Activated naive CD4-positive, alpha-beta T cell treated with anti-CD3 and anti-CD28 coated beads, Interleukin-2, amount 10 ng/mL, durations not matched to agents 7 days and 5 days (primary cell): ENCODE results near the gene ARHGEF4.
A peak's percentile ranks its signal among the peaks of the same experiment; 100 is the strongest.

Source experiments
- CTCF ChIA-PET: fragments of 350-600 bp; sonication (Branson Sonifier 250); formaldehyde crosslinking; loops from one replicate; lab custom pipeline; 2021; ENCODE audit warnings: antibody characterized with exemption; lab: Charles Lee
- DNase-seq: peaks from one replicate; pipeline ENCODE4 v3.0.0-alpha.2; 2020
- H3K27ac Mint-ChIP-seq: one replicate; pipeline ENCODE4 v1.8.0; 2021; ENCODE audit warnings: mild to moderate bottlenecking, moderate library complexity, mixed read lengths
- H3K27me3 Mint-ChIP-seq: one replicate; pipeline ENCODE4 v1.8.0; 2021; ENCODE audit warnings: mild to moderate bottlenecking, mixed read lengths
- H3K36me3 Mint-ChIP-seq: one replicate; pipeline ENCODE4 v1.8.0; 2021; ENCODE audit warnings: mixed read lengths
- H3K4me1 Mint-ChIP-seq: one replicate; pipeline ENCODE4 v1.8.0; 2021; ENCODE audit warnings: mixed read lengths
- H3K4me3 Mint-ChIP-seq: one replicate; pipeline ENCODE4 v1.8.0; 2021; ENCODE audit warnings: mild to moderate bottlenecking, moderate library complexity, mixed read lengths
- H3K9me3 Mint-ChIP-seq: one replicate; pipeline ENCODE4 v1.8.0; 2021; ENCODE audit warnings: mixed read lengths

The ARHGEF4 gene

DNA sequence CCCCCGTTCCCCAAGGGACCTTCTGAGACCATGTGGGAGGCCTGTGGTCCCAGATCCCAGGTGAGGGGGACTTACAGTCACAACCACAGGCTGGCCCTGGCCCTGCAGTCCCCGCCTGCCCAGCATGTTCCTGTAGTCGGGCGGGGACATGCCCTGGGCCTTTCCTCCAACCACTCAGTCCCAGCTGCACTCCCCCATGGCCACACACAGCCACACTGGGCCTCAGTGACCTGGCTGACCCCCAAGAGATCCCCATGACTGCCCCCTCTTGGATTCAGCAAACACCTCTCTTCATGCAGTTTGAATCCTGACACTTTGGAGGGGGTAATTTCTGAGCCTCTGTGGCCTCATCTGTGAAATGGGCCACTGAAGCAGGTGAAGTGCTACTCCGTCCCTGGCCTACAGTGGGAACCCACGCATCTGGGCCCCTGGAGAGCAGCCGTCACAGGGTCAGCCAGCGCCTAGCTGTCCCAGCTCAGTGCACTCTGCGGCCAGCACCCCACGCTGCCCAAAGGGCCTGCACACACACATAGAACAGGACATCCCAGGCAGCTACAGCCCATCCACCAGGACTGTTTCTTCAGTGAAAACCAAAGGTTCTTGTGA lies 12.7 kb upstream of the ARHGEF4 start:
- Mint-ChIP-seq H3K36me3 (no peaks in the 10 kb centered on the region), H3K9me3 (no peaks in the 10 kb centered on the region), H3K4me3 (no peak overlapping the region), H3K27me3 (peaks cover 76% of the 10 kb centered on the region), H3K4me1 (peaks cover 25% of the 10 kb centered on the region), H3K27ac (peak overlapping the region; percentile 88)
- CTCF ChIA-PET = interaction anchor here (1.5 to 1.7 kb wide), 2 partner anchors 27 to 50 kb away, joined by 4 to 7 read pairs; no protein-coding TSS in a partner anchor
- no peak for DNase-seq

DNA sequence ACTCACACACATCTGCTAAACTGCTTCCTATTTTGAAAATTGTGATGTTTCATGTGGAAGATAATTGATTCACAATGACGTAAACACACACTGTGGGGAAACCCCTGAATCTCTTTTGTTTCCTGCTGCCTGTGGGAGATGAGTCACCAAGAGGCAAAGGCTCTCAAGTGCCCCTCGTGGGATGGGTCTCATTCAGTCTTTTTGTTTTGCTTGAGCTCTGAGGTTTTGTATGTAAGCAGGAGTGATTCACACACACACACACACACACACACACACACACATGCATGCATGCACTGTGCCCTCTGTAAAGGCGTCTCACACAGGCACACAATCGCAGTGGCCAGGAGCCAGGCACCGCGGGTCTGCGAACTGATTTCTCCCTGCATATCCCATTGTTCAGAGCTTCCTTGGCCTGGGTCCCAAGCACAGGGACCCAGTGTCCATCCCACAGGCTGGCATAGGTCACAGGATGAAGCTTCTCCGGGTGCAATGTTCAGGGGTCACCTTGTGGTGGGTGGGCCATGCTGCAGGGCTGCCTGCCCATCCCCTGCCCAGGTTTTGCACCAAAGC lies 12.1 kb upstream of the ARHGEF4 start:
- peak; percentile 79 for DNase-seq
- Mint-ChIP-seq H3K9me3 (no peaks in the 10 kb centered on the region), H3K4me3 (no peak overlapping the region), H3K27me3 (peaks cover 76% of the 10 kb centered on the region), H3K36me3 (no peaks in the 10 kb centered on the region), H3K27ac (peak overlapping the region; percentile 88), H3K4me1 (peaks cover 25% of the 10 kb centered on the region)
- CTCF ChIA-PET = interaction anchor here (0.8 to 1.7 kb wide), 2 partner anchors 27 to 96 kb away, joined by 3 to 7 read pairs; no protein-coding TSS in a partner anchor

DNA sequence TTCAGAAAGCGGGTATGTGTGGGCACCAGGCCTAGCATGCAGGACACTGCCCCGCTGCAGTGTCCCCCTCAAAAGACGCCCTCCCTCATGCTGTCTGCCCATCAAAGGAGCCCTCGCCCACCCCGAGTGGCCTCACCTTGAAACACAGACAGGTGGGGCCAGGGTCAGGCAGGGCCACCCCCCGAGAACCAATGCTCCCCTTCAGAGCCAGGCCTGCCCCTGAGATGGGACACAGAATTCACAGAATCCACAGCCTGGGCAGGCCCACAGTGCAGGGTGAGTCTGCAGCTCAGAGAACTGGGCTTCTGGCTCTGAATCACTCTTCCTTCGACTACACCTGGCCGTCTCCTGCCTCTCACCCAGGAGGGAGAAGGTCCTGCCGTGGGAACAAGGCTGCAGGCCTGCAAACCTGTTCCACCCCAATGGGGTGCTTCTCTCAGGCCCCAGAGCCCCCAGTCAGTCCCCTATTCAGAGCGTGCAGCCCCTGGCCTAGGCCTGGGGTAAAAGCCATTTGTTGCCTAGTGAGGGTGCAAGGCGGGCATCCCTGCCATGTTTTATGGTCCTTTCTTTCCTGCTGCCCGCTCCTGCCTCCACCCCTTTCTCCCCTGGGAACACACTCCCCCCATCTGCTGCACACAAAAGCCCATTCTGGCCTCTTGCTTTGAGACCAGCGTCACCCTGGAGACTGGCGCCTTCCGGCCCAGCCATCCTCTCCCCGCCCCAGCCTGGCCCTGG lies 11.3 kb upstream of the ARHGEF4 start:
- Mint-ChIP-seq H3K27me3 (peaks cover 69% of the 10 kb centered on the region), H3K4me3 (no peak overlapping the region), H3K36me3 (no peaks in the 10 kb centered on the region), H3K9me3 (no peaks in the 10 kb centered on the region), H3K27ac (peak overlapping the region; percentile 37), H3K4me1 (peaks cover 25% of the 10 kb centered on the region)
- CTCF ChIA-PET = interaction anchor here (0.8 to 1.7 kb wide), 2 partner anchors 28 to 96 kb away, joined by 3 to 7 read pairs; no protein-coding TSS in a partner anchor
- no peak for DNase-seq

GRCh38 chr2:130825966-130826253 lies 10.8 kb upstream of the ARHGEF4 start:
- no peak for DNase-seq
- no peaks in the 10 kb centered on the region for H3K9me3 Mint-ChIP-seq
- H3K4me1 Mint-ChIP-seq = peaks cover 25% of the 10 kb centered on the region
- CTCF ChIA-PET = no interaction called here
- H3K36me3 Mint-ChIP-seq = no peaks in the 10 kb centered on the region
- H3K27me3 Mint-ChIP-seq = peaks cover 65% of the 10 kb centered on the region
- H3K4me3 Mint-ChIP-seq = no peak overlapping the region
- H3K27ac Mint-ChIP-seq = no peak overlapping the region

DNA sequence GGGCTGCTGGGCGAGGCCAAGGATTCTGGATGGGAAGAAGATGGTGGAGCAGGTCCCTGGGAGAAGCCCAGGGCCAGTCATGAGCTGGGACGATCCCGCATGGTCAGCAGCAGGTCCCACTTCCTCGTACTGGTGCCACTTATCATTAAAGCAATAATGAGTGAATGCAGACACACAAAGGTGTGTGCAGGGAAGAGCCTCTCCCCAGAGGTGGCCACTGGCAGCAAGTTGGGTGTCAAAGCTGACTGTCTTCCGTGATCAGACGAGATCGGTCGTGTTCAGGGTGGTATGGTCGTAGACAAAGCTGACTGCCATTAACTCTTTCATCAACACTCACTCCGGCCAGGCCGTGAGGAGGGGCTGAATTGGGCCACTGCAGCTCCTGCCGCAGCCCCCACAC lies 10.3 kb upstream of the ARHGEF4 start:
- H3K9me3 Mint-ChIP-seq = no peaks in the 10 kb centered on the region
- CTCF ChIA-PET = no interaction called here
- no peak overlapping the region for H3K27ac Mint-ChIP-seq
- no peak overlapping the region for H3K4me3 Mint-ChIP-seq
- H3K4me1 Mint-ChIP-seq = peaks cover 25% of the 10 kb centered on the region
- no peak for DNase-seq
- no peaks in the 10 kb centered on the region for H3K36me3 Mint-ChIP-seq
- H3K27me3 Mint-ChIP-seq = peaks cover 67% of the 10 kb centered on the region

GRCh38 chr2:130826821-130827501 lies 9.8 kb upstream of the ARHGEF4 start:
- peaks cover 67% of the 10 kb centered on the region for H3K27me3 Mint-ChIP-seq
- CTCF ChIA-PET = no interaction called here
- H3K4me1 Mint-ChIP-seq = peaks cover 25% of the 10 kb centered on the region

GRCh38 chr2:130827502-130828251 lies 9.0 kb upstream of the ARHGEF4 start:
- no peak for DNase-seq
- H3K36me3 Mint-ChIP-seq = no peaks in the 10 kb centered on the region
- H3K4me1 Mint-ChIP-seq = peaks cover 25% of the 10 kb centered on the region
- H3K4me3 Mint-ChIP-seq = no peak overlapping the region
- H3K9me3 Mint-ChIP-seq = no peaks in the 10 kb centered on the region
- H3K27ac Mint-ChIP-seq = no peak overlapping the region
- CTCF ChIA-PET = no interaction called here
- peaks cover 72% of the 10 kb centered on the region for H3K27me3 Mint-ChIP-seq

More at GRCh38 chr2:130826821-130827501, 9.8 kb upstream of the ARHGEF4 start:
- Mint-ChIP-seq H3K9me3 (no peaks in the 10 kb centered on the region), H3K4me3 (no peak overlapping the region), H3K27ac (no peak overlapping the region), H3K36me3 (no peaks in the 10 kb centered on the region)
- DNase-seq = no peak

GRCh38 chr2:130828461-130828860 lies 8.3 kb upstream of the ARHGEF4 start:
- Mint-ChIP-seq H3K27ac (no peak overlapping the region), H3K4me3 (no peak overlapping the region), H3K36me3 (no peaks in the 10 kb centered on the region), H3K4me1 (peaks cover 21% of the 10 kb centered on the region), H3K27me3 (peaks cover 72% of the 10 kb centered on the region), H3K9me3 (no peaks in the 10 kb centered on the region)
- no peak for DNase-seq
- CTCF ChIA-PET = no interaction called here

DNA sequence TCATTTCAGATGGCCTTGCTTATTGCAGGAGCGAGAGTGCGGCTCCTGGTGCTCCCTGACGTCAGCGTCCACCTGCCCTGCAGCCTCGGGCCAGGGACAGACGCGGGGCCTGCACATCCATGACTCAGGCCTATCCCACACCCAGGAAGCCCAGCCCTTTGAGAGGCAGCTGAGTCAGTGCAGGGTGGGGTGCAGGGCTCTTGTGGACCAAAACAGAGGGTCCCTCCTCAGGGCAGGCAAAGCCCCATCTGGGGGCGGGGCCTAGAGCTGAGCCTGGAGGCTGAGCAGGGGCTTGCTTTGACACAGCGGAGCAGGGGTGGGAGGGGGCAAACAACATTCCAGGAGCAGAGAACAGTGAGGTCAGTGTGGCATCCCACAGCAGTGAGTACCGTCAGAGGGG lies 7.7 kb upstream of the ARHGEF4 start:
- peaks cover 15% of the 10 kb centered on the region for H3K4me1 Mint-ChIP-seq
- no peak overlapping the region for H3K4me3 Mint-ChIP-seq
- CTCF ChIA-PET = no interaction called here
- no peak overlapping the region for H3K27ac Mint-ChIP-seq
- no peaks in the 10 kb centered on the region for H3K36me3 Mint-ChIP-seq
- H3K9me3 Mint-ChIP-seq = no peaks in the 10 kb centered on the region
- DNase-seq = no peak
- H3K27me3 Mint-ChIP-seq = peaks cover 74% of the 10 kb centered on the region

GRCh38 chr2:130830538-130830937 lies 6.2 kb upstream of the ARHGEF4 start:
- Mint-ChIP-seq H3K4me1 (peaks cover 1% of the 10 kb centered on the region), H3K27me3 (peaks cover 82% of the 10 kb centered on the region), H3K9me3 (no peaks in the 10 kb centered on the region), H3K4me3 (no peak overlapping the region), H3K36me3 (no peaks in the 10 kb centered on the region), H3K27ac (no peak overlapping the region)
- DNase-seq = no peak
- CTCF ChIA-PET = no interaction called here

DNA sequence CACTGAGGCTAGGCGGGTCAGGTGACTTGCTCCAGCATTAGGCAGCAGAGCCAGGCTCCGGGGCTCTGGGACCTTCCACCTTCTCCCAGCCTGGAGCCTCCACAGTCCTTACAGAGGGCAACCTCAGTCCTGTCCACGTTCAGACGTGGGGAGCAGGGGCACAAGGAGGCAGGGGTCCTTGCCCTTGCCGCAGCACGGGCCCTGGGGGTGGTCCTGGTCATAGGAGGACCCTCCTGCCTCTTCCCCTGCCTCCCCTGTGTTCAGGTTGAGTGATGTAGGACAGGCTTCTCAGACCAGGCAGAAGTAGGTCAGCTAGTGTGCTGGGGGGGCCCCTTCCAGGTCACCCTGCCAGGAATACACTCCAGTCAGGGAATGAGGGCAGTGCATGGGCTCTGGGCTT lies 5.4 kb upstream of the ARHGEF4 start:
- Mint-ChIP-seq H3K36me3 (no peaks in the 10 kb centered on the region), H3K4me3 (no peak overlapping the region), H3K27ac (no peak overlapping the region), H3K4me1 (no peaks in the 10 kb centered on the region), H3K9me3 (no peaks in the 10 kb centered on the region), H3K27me3 (peaks cover 83% of the 10 kb centered on the region)
- DNase-seq = no peak
- CTCF ChIA-PET = no interaction called here

DNA sequence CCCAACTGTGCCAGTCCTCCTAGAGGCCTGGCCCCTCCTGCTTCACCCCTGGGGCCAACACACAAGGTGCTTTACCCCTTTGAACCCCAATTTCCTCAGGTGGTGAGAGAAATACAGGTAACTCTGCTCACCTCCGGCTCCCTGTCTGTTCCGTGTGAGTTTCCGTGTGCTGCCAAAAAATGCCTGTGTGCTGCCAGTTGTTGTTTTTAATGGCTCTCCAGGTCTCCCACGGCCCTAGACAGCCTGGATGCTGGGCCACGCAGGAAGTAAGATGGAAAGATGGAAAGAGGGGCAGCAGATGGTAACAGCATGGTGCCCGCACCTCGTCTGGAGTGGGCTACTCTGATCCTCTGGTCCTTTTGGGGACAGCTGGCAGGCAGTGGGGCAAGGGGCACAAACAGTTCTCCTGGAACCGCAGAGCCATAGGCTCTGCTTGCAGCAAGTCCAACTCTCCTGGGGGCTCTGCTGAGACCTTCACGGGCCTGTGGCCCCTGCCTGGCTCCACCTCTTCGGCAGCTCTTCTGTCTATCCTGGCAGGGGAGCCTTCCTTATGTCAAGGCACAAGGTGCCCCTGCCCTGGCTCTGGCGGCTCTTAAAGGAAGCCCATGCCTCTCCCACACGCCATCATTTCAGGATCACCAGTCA lies 4.3 kb upstream of the ARHGEF4 start:
- no peaks in the 10 kb centered on the region for H3K36me3 Mint-ChIP-seq
- H3K4me1 Mint-ChIP-seq = no peaks in the 10 kb centered on the region
- no peak overlapping the region for H3K4me3 Mint-ChIP-seq
- H3K27ac Mint-ChIP-seq = no peak overlapping the region
- no peaks in the 10 kb centered on the region for H3K9me3 Mint-ChIP-seq
- peaks cover 81% of the 10 kb centered on the region for H3K27me3 Mint-ChIP-seq
- CTCF ChIA-PET = no interaction called here
- no peak for DNase-seq

DNA sequence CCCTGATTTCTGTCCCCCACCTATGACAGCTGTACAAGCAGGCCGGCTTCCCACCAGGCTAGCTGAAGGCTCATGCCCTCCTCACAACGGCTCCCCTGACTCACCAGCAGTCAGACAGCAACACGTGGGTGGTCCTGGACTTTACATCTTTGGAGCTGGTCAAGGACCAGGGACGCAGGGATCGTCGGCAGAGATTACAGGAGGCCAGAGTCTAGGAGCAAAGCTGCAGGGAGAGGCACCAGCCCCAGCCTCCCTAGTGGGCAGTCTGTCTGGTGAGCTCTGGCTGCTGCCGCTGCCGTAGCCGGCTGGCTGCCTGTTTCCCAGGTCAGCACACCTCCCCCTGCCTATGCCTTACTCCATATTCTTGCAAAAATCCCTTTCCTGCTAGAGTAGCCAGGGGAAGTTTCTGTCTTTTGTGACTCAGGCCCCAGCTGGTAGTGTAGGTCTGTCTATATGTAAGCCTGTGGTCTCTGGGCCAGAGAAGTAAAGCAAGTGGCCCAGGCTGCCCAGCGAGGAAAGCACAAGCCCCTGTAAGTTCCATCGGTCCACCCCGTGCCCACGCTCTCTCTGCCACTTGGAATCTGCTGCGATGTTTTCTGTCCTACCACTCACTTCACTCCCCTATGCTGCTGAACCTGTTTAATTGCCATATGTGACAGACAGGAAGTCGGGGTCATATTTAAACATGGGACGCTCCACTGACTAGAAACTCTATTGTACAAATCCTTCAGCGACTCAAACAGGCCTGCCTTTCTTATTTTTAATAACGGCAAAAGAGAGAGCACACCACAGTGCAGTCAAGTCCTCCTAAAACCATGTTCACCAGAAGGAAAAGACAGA lies 2.4 kb upstream of the ARHGEF4 start:
- no peak for DNase-seq
- H3K4me3 Mint-ChIP-seq = no peak overlapping the region
- CTCF ChIA-PET = interaction anchor here (1.4 kb wide), 1 partner anchor 39 kb away, joined by 3 read pairs; no protein-coding TSS in a partner anchor
- peaks cover 83% of the 10 kb centered on the region for H3K27me3 Mint-ChIP-seq
- no peak overlapping the region for H3K27ac Mint-ChIP-seq
- H3K4me1 Mint-ChIP-seq = no peaks in the 10 kb centered on the region
- no peaks in the 10 kb centered on the region for H3K9me3 Mint-ChIP-seq
- H3K36me3 Mint-ChIP-seq = no peaks in the 10 kb centered on the region
